Measurements from ENCODE around the gene SUMO3. TPM values are rescaled to one million over a fixed set of nuclear protein-coding genes. Genes with fewer than 3 reads are reported as not detected.

SUMO3 gene
- total RNA-seq, 1 donor from 2014 or later, result 72.7 TPM

DNA sequence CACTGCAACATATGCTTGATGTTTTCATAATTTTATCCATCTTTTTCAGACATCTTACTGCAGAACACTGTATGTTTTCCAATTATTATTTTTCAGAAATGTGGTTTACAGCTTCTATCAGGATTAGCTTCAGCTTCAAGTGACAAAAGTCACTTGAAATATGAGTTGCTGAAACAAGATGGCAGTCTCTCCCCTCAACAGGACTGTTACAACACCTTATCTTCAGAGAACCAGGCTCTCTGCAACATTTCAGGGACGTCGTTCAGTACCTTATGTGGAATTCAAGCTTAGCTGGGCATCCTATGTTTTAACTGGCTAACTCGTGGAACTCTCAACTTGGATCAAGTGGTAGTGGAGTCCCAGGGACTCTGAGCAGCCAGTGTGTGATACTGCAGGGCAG lies 14.2 kb downstream of the SUMO3 start:
- DNase-seq (ENCODE audit: low read depth in 2 of 2), result no peak

DNA sequence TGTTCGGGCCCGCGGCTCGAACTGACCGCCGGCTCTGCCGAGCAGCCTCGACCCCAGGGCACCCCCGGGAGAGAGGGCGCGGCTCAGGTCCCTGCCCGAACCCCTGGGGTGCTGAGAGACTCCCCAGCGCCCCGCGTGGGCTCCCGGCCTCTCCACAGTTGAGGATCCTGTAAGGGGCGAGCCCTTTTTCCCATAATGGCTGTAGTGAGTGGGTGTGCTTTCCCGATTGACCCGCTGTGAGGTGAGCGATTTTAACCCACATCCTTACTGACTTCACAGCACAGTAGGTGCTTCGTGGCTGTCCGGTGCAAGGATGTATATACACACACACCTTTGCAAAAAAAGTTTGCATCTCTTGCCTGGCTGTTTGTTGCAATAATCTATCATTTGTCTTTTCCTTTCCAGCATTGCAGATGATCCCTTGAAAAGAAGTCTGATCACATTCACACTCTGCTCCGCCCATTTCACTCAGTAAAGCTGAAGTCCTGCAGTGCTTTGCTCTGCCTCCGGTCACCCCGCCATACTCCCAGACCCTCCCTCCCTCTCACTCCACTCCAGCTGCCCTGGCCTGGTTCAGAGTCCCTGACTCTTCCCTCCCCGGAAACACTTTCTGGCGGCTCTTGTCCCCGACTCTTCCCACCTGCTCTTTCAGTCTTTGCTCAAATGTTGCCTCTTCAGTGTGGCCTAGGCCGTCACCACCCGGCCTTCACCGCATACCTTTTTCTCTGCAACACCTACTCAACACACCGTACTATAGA lies 15.3 kb downstream of the SUMO3 start:
- no peak for DNase-seq (ENCODE audit: low read depth in 2 of 2)

DNA sequence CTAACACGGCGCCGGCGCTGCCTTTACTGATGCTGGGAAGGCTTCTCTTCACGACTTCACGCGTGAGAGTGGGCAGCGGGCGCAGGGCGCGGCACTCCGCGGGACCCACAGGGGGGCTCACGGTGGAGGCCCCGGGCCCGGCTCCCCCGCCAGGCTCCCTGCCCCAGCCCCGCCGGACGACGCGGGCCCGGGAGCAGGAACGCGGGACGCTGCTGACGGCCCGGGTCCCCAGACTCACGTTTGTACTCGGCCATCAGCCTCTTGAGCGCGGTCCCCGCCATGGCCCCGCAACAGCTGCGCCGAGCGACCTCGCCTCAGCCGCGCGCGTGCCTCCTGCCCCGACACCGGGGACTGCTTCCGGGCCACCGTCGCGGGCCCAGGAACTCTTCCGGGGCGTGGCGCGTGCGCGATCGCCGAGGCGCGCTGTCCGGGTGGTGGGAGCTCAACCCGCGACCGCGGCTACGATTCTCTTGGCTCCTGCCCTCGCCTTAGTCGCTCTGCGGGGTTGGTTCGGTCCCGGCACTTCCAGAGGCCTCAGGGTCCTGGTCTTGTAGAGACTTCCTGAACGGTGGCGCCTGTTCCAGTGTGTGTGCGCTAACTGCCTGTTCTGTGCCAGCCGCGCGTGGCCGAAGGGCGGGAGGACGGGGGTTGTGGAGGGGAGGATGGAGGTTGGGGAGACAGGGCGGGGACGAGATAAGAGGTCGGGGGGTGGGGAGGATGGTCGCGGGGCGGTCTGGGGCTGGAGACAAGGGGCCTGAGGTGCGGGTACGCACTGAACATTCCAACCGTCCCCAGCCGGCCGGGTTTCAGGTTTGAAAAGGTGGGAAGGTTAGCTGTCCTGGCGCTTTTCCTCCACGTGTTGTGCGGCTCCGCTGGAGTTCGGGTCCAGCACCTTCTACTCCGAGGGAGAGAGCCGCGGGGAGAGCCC lies 16.1 kb downstream of the SUMO3 start, which contains the start of gene UBE2G2:
UBE2G2 (minus strand) TSS at position 353 of the 928 bp plus-strand sequence; CDS start at position 281, 72 bp downstream.
- peak; percentile 49 to 80 for DNase-seq (ENCODE audit: low read depth in 2 of 2)

DNA sequence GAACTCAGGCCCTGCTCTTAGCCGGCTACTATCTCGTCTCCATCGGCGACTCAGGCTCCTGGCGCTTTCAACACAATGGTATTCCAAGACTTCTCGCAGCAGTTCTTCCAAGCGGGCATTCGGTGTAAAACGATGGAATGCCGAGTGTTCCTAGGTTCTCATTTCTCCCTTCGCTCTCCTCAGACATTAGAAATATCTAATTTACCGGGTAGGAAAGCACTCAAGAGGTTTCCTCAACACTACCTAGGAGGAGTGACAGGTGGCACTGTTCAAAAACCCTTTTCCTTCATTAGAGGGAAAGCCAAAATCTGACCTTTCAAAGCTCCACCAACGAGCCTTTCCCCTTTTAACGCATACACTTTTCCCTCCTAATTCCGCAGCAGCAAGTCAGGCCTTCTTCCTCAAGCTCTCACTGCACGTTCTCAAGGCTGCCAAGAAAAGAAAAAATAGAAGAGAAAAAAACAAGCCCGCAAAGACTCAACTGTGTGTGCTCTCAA lies 16.8 kb downstream of the SUMO3 start:
- peak in 1 of 2 donors; percentile 38 for DNase-seq (ENCODE audit: low read depth in 2 of 2)

DNA sequence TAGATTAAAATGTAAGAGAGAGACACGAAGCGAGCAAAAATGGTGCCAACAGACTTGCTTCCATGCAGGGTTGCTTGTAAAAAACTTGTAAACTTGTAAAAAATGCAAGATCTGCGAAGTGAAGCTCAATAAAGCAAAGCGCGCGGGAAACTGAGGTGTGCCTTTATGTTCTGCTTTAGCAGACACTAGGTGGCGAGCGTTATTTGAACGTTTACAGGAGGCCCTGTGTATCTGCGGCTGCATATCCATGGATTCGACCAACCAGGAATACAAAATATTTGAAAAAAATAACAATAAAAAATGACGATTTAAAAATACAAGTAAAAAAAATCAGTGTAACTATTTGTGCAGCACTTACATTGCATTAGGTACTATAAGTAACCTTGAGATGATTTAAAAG lies 17.8 kb downstream of the SUMO3 start:
- DNase-seq (ENCODE audit: low read depth in 2 of 2), result peak; percentile 66 to 74

DNA sequence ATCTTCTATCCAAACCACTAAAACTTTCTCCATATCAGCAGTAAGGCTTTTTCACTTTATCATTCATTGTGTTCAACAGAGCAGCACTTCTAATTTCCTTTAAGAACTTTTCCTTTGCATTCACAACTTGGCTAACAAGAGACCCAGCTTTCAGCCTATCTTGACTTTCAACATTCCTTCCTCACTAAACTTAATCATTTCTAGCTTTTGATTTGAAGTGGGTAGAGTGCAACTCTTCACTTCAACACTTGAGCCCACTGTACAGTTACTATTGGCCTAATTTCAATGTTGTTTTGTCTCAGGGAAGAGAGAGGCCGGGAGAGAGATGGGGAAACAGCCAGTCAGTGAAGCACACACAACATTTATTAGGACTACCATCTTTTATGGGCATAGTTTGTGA lies 18.2 kb downstream of the SUMO3 start:
- no peak for DNase-seq (ENCODE audit: low read depth in 2 of 2)

DNA sequence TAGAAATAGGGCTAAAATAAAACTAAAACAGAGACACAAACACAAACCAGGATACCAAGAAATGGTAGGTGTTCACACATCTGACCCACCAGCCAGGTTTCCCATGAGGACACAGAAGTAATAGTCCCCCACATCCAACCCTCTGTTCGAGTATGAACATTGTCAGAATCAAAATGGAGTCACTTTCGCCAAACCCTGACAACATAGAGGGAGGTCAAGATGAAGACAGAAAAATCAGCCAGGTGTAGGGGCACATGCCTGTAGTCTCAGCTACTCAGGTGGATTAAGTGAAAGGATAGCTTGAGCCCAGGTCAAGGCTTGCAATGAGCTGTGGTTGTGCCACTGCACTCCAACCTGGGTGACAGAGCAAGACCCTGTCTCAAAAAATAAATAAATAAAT lies 20.1 kb downstream of the SUMO3 start:
- no peak for DNase-seq (ENCODE audit: low read depth in 2 of 2)

DNA sequence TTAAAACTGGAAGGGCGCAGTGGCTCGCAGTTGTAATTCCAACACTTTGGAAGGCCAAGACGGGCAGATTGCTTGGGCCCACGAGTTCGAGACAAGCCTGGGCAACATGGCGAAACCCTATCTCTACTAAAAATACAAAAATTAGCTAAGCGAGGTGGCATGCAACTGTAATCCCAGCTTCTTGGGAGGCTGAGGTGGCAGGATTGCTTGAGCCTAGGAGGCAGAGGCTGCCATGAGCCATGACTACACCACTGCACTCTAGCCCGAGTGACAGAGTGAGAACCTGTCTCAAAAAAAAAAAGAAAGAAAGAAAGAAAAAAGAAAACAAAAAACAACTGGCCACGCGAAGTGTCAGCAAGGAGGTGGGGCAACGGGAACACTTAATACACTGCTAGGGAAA lies 22.5 kb downstream of the SUMO3 start:
- DNase-seq (ENCODE audit: low read depth in 2 of 2), result no peak

DNA sequence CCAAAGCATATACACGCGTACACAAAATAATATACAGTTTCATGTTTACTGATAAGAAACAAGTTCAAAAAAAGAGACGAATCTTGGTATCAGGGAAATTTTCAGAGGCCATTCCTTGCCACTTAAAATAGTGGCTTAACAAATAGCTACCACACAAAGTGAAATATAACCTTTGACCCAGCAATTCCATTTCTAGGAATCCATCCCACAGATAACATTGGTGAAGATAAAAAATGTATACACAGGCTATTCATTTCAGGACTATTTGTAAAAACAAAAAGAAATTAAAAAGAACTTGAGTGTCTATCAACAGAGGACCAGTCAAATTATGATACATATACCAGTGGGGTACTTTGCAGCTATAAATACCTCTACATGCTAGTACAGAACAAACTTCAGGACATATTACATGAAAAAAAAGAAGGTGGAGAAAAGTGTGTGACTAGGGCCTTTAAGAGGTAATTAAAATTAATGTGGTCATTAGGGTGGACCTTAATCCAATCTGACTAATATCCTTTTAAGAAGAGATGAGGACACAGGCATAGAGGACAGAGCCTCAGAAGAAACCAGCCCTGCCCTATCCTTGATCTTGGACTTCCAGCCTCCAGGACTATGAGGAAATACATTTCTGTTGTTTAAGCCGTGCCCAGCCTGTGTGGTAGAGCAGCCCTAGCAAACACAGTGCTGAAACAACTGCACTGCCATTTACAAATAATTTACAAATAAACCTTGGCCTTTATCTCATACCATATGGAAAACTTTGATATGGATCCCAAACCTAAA lies 24.1 kb downstream of the SUMO3 start:
- no peak for DNase-seq (ENCODE audit: low read depth in 2 of 2)

DNA sequence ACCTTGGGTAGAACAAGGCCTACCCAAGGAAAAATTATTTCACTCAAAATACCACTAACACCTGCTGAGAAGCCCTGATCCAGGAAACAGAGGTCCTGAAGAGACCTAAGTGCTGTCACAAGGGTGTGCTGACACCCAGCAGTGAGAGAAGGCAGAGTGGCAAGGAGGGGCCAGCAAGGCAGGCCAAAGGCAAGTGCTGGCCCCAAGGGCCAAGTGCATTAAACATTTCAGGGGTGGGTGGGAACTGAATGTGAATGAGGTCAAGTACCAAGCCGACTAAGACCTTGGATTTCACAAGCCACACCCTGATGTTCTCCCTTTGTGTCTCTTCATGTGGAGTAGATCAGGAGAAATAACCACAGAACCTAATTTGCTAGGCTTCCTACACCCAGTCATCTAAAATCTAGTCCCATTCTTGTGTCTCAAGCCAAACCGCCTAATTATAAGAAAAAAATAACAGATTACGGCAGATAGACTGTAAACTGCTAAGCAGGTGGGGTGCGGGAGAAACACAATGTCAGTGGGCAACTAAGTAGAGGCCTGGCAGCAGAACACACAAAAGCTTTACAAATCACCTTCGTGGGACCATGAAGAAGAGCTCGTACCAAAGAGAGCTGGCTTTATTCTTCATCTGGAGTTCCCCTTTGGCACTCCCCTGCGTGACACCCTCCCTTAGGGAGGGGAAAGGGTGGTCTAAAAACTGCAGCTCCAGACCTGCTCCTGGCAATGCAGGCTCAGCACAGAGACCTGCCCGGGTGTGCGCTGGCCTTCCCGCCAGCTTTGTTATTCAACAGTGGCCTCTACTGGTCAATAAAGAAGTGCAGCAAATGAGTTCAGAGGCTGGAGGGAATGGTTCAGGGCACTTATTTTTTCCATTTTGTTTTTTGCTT lies 24.9 kb downstream of the SUMO3 start:
- peak; percentile 55 to 68 for DNase-seq (ENCODE audit: low read depth in 2 of 2)

DNA sequence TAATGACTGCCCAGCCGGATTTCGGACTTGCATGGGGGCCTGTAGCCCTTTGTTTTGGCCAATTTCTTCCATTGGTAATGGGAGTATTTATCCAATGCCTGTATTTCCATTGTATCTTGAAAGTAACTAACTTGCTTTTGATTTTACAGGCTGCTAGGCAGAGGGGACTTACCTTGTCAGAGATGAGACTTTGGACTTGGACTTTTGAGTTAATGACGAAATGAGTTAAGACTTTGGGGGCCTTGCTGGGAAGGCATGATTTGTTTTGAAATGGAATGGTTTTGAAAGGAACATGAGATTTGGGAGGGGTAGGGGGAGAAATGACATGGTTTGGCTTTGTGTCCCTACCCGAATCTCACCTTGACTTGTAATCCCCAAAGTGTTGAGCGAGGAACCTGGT lies 25.9 kb downstream of the SUMO3 start:
- DNase-seq (ENCODE audit: low read depth in 2 of 2), result no peak

DNA sequence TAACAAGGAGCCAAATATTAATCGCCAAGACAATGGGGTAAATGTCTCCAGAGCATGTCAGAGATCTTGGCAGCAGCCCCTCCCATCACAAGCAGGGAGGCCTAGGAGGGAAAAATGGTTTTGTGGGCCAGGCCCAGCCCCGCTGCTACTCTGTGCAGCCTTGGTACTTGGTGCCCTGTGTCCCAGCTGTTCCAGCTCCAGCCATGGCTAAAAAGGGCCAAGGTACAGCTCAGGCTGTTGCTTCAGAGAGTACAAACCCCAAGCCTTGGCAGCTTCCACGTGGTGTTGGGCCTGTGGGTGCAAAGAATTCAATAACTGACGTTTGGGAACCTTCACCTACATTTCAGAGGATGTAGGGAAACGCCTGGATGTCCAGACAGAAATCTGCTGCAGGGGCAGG lies 26.6 kb downstream of the SUMO3 start:
- DNase-seq (ENCODE audit: low read depth in 2 of 2), result no peak

DNA sequence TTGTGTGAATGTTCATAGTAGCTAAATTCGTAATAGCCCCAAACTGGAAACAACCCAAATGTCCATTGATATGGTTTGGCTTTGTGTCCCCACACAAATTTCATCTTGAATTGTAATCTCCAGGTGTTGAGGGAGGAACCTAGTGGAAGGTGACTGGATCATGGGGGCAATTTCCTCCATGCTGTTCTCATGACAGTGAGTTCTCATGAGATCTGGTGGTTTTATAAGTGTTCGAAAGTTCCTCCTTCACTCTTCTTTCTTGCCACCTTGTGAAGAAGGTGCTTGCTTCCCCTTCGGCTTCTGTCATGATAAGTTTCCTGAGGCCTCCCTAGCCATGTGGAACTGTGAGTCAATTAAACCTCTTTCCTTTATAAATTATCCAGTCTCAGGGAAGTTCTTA lies 27.5 kb downstream of the SUMO3 start:
- DNase-seq (ENCODE audit: low read depth in 2 of 2), result no peak

DNA sequence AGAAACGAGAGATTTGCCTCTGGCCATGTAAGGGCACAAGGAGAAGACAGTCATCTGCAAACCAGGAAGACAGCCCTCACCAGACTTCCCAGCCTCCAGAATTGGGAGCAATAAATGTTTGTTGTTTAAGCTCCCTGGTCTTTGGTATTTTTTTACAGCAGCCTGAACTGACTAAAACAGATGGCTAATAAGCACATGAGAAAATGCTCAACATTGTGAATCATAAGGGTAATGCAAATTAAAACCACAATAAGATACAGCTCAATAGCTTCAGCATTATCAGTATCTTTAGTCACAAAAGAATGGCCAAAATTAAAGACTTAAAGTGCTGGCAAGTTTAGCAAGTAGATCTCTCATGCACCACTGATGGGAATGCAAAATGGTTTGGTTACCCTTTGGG lies 28.0 kb downstream of the SUMO3 start:
- no peak for DNase-seq (ENCODE audit: low read depth in 2 of 2)

DNA sequence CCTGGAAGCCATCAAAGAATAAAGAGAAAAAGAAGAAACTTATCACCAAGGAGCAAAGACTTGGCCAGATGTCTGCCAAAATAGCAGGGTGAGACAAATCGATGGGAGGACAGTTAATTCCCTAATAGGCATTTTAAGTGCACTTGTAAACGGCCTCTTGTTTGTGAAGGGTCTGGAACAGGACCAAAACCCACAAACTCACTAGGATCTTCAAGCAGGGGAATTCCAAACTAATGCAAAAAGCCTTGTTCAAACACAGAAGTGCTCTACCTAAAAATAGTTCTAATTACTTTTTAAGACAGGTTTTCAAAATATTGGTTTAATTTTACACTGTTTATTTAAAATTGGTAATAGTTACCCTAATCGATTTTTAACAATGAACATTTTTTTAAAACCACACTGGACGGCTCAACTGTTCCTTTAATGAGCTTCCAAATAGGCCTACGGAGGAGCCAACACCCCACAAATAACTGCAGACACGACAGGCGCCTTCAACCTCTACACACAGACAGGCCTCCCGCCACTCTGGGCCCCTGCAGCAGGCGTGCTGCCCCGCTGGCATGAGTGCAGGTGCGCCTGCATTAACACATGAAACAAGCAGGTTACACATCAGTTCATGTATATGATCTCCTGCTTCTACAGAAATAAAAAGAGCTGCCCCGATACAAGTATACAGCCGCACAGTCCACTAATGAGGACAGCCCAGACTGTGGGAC lies 32.1 kb downstream of the SUMO3 start:
- no peak for DNase-seq (ENCODE audit: low read depth in 2 of 2)

DNA sequence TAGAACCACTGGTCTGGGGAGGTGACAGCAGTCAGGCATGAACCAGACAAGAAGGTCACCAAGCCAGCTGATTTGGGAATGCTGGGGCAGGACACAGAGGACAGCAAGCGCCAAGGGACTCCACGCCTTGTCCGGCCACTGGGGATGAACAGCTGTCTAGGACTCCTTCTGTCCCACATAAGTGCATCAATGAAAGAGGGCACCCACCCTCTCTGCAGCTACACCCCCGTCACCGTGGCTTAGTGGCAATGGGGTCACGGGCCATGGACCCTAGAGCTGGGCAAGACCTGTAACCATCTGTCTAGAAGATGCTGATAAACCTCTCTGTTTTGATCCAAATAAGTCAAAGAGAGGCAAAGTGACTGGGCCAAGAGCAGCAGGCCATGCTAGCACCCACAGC lies 33.1 kb downstream of the SUMO3 start:
- no peak for DNase-seq (ENCODE audit: low read depth in 2 of 2)

DNA sequence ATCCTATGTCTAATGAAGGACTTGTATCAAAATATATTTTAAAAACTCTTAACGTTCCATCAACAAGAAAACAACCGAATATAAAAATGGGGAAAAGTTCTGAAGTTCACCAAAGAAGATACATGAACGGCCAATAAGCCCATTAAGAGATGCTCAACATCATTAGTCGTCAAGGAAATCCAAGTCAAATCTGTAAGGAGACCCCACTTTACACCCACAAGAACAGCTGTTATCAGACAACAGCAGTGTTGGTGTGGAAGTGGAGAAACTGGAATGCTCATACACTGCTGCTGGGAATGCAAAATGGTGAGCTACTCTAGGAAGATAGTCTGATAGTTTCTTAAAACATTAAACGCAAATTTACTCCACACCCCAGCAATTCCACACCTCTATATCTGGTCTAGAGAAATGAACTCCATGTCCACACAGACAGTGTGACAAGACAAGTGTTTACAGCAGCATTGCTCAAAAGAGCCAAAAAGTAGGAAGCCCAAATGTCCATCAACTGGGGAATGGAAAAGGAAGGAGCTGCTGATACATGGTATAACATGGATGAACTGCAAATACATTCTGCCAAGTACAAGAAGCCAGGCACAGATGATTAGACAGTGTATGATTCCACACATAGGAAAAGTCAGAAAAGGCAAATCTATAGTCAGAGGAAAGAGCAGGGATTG lies 34.7 kb downstream of the SUMO3 start:
- no peak for DNase-seq (ENCODE audit: low read depth in 2 of 2)

DNA sequence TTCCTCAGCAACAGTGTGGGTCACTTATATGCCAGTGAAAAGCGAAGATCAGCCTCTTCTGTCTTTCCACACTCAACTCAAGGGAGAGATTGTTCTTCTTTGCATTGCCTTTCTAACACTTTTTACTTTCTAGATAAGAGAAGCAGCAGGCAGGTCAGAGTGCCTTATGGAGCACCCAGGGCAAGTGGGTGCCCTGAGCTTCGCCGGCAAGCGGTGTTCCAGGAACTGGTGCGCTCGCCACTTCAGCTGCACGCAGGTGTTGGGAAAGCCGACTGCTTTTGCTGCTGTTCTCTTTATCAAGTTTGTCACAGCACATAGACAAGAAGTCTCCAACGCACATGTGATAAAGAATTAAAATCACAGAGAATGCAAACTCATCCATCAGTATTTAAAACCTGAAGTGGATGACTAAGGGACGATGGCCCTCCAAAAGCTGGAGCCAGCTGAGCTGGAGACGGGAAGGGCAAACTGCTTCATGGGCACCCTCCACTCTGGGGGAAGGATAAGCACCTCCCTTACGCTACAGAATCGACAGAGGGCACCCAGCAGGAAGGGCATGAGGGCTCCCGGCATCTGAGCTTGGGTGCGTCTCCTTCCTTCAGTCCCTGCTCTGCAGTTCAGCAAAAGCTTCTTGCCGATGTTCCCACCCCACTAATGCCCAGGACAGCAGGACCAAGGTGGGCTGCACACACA lies 36.9 kb downstream of the SUMO3 start:
- DNase-seq (ENCODE audit: low read depth in 2 of 2), result no peak

DNA sequence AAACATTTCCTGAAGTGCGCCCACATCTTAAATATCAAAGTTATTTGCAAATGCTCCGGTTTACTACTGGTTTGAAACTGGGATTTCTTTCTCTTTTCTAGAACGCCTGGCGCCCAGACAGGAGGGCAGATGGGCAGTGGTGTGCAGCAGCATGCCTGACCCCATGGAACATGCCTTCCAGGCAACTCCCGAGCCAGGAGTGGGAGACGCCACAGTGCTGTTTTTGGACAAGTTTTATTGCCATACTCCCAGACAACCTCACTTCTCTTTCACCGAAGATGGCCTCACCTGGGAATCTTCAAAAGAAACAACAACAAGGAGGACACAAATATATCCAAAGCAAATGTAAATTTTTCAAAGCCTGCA lies 37.7 kb downstream of the SUMO3 start:
- DNase-seq (ENCODE audit: low read depth in 2 of 2), result no peak
